ENCODE measurements around the gene OR10J5. TPM values are rescaled to one million over a fixed set of nuclear protein-coding genes. Genes with fewer than 3 reads are reported as not detected.

The OR10J5 gene, protein sequence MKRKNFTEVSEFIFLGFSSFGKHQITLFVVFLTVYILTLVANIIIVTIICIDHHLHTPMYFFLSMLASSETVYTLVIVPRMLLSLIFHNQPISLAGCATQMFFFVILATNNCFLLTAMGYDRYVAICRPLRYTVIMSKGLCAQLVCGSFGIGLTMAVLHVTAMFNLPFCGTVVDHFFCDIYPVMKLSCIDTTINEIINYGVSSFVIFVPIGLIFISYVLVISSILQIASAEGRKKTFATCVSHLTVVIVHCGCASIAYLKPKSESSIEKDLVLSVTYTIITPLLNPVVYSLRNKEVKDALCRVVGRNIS
- total RNA-seq, result not detected in 2 replicates
- total RNA-seq (2013), result not detected
- not detected in 2 replicates for polyA plus RNA-seq
- polyA minus RNA-seq, result not detected in 2 replicates

DNA sequence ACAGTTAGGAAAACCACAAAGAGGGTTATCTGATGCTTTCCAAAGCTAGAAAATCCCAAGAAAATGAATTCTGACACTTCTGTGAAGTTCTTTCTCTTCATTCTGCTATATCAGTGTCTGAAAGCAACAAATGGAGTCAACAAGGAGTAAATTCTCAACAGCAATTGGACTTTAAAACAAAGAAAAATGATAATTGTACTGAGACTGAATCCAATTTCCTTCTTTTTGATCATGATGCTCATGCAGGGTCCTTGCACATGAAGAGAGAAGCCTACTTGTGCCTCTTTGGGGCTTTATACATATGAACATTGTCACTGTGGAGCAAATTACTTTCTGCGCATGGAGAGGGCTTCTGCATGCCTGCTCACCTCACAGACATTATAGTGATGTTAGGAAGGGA is at the start of gene OR10J5:
Gene OR10J5 (minus strand): TSS at position 101 of the 400 bp plus-strand sequence. CDS start 0 bp downstream, at position 101.
- H3K4me1 Mint-ChIP-seq, result no peaks in the 10 kb centered on the region
- DNase-seq (no peak), ATAC-seq (ENCODE audit: low read depth) (no peak)
- H3K4me3 Mint-ChIP-seq, result no peak within 1 kb of the TSS
- Histone ChIP-seq H3K36me3 (replicated peaks in 1 of 2; ENCODE audit: control extremely low read depth in 1 of 2, control insufficient read depth in 1 of 2, extremely low read depth in 1 of 2, insufficient read depth in 2 of 2, low read length in 1 of 2) (no peaks in the 10 kb centered on the region), H3K4me2 (replicated peaks; ENCODE audit: low read depth, low read length, poor library complexity, severe bottlenecking) (no peak within 1 kb of the TSS), H3K4me1 (ENCODE audit: control insufficient read depth in 2 of 2, insufficient read depth in 2 of 2, low read length in 2 of 2) (no peaks in the 10 kb centered on the region), H4K20me1 (ENCODE audit: control insufficient read depth, insufficient read depth, low read length, poor library complexity, severe bottlenecking) (no peaks in the 10 kb centered on the region), H3K27ac (ENCODE audit: low read length in 2 of 2) (no peak within 1 kb of the TSS), H2AFZ (ENCODE audit: insufficient read depth, low read depth, low read length, poor library complexity, severe bottlenecking) (no peak within 1 kb of the TSS), H3K9me3 (ENCODE audit: control extremely low read depth in 1 of 3, control insufficient read depth in 2 of 3, insufficient read depth in 1 of 3, low read length in 2 of 3) (peaks cover 0 to 8% (median 0%) of the 10 kb centered on the region in 3 donors), H3K9ac (ENCODE audit: low read length) (no peak within 1 kb of the TSS), H3K79me2 (ENCODE audit: control insufficient read depth, insufficient read depth, low read length) (no peaks in the 10 kb centered on the region), H3K4me3 (ENCODE audit: control extremely low read depth in 1 of 5, extremely low read depth in 1 of 5, insufficient read depth in 1 of 5, low read depth in 2 of 5, low read length in 4 of 5) (no peak within 1 kb of the TSS), H3K27me3 (replicated peaks in 1 of 4; ENCODE audit: control extremely low read depth in 1 of 4, control insufficient read depth in 3 of 4, insufficient read depth in 4 of 4, low read length in 3 of 4) (no peaks in the 10 kb centered on the region)
- TF ChIP-seq, protein P1, sequence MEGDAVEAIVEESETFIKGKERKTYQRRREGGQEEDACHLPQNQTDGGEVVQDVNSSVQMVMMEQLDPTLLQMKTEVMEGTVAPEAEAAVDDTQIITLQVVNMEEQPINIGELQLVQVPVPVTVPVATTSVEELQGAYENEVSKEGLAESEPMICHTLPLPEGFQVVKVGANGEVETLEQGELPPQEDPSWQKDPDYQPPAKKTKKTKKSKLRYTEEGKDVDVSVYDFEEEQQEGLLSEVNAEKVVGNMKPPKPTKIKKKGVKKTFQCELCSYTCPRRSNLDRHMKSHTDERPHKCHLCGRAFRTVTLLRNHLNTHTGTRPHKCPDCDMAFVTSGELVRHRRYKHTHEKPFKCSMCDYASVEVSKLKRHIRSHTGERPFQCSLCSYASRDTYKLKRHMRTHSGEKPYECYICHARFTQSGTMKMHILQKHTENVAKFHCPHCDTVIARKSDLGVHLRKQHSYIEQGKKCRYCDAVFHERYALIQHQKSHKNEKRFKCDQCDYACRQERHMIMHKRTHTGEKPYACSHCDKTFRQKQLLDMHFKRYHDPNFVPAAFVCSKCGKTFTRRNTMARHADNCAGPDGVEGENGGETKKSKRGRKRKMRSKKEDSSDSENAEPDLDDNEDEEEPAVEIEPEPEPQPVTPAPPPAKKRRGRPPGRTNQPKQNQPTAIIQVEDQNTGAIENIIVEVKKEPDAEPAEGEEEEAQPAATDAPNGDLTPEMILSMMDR (IDR thresholded peaks at IDR 0.05), result no peak
- TF ChIP-seq EZH2 (IDR thresholded peaks at IDR 0.05; ENCODE audit: borderline replicate concordance, insufficient read depth, low read depth, low read length, poor library complexity, severe bottlenecking), result no peak
- CTCF ChIA-PET, result no interaction called here
- H3K9me3 Mint-ChIP-seq (ENCODE audit: insufficient read depth), result no peaks in the 10 kb centered on the region
- H3K27me3 Mint-ChIP-seq, result peaks cover 22% of the 10 kb centered on the region
- POLR2A ChIA-PET, result no interaction called here
- no CpG with 5 or more reads among the region's 1 CpG for WGBS (ENCODE audit: insufficient coverage)
- intact Hi-C loops (cut with micrococcal nuclease), result no loop called here
- H3K27ac Mint-ChIP-seq, result no peak within 1 kb of the TSS

DNA sequence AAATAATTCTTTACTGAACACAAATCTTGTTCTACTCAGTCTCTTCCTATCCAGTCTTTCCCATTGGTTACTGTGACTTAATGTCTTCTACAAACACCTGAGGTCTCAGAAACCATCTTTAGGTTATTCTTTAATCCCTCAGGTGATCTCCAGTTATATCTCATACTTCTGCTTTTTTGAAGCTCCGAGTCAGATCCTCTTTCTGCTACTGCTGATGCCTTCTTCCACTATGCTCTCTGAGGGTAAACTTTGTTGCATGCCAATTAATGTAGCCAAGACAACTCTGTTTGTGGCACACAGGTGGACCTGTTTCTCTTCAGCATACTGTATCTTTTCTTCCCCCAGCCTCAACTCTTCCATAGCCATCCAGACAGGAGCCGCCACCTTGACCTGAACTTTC is 48.7 kb upstream of the OR10J5 start:
- WGBS (ENCODE audit: insufficient coverage), result 89% methylated on average over 2 of the region's 2 CpGs
- Histone ChIP-seq H3K4me2 (replicated peaks; ENCODE audit: low read depth, low read length, poor library complexity, severe bottlenecking) (no peak overlapping the region), H3K9ac (ENCODE audit: low read length) (no peak overlapping the region), H4K20me1 (ENCODE audit: control insufficient read depth, insufficient read depth, low read length, poor library complexity, severe bottlenecking) (no peaks in the 10 kb centered on the region), H3K4me3 (ENCODE audit: control extremely low read depth in 1 of 5, extremely low read depth in 1 of 5, insufficient read depth in 1 of 5, low read depth in 2 of 5, low read length in 4 of 5) (no peak overlapping the region), H3K27me3 (replicated peaks in 1 of 4; ENCODE audit: control extremely low read depth in 1 of 4, control insufficient read depth in 3 of 4, insufficient read depth in 4 of 4, low read length in 3 of 4) (peaks cover 0 to 7% (median 1%) of the 10 kb centered on the region in 4 experiments), H3K27ac (ENCODE audit: low read length in 2 of 2) (no peak overlapping the region), H2AFZ (ENCODE audit: insufficient read depth, low read depth, low read length, poor library complexity, severe bottlenecking) (no peak overlapping the region), H3K9me3 (ENCODE audit: control extremely low read depth in 1 of 3, control insufficient read depth in 2 of 3, insufficient read depth in 1 of 3, low read length in 2 of 3) (no peaks in the 10 kb centered on the region), H3K36me3 (replicated peaks in 1 of 2; ENCODE audit: control extremely low read depth in 1 of 2, control insufficient read depth in 1 of 2, extremely low read depth in 1 of 2, insufficient read depth in 2 of 2, low read length in 1 of 2) (no peaks in the 10 kb centered on the region), H3K4me1 (ENCODE audit: control insufficient read depth in 2 of 2, insufficient read depth in 2 of 2, low read length in 2 of 2) (no peaks in the 10 kb centered on the region), H3K79me2 (ENCODE audit: control insufficient read depth, insufficient read depth, low read length) (no peaks in the 10 kb centered on the region)
- CTCF ChIA-PET, result no interaction called here
- H3K4me3 Mint-ChIP-seq, result no peak overlapping the region
- no peak for DNase-seq
- peaks cover 20% of the 10 kb centered on the region for H3K27me3 Mint-ChIP-seq
- no peaks in the 10 kb centered on the region for H3K9me3 Mint-ChIP-seq (ENCODE audit: insufficient read depth)
- POLR2A ChIA-PET, result no interaction called here
- no peaks in the 10 kb centered on the region for H3K4me1 Mint-ChIP-seq
- ATAC-seq (ENCODE audit: low read depth), result no peak
- TF ChIP-seq, protein P1 (IDR thresholded peaks at IDR 0.05), result no peak
- no peak for TF ChIP-seq EZH2 (IDR thresholded peaks at IDR 0.05; ENCODE audit: borderline replicate concordance, insufficient read depth, low read depth, low read length, poor library complexity, severe bottlenecking)
- intact Hi-C loops (cut with micrococcal nuclease), result no loop called here
- no peak overlapping the region for H3K27ac Mint-ChIP-seq
